Measurements from ENCODE around the gene HNRNPU.

The HNRNPU gene

GRCh38 chr1:244862699-244863490, 1.4 kb downstream of the HNRNPU start:
- DNase-seq (ENCODE audit: low spot score): peak; percentile 92

- DNase-seq (ENCODE audit: low spot score): peak; percentile 52
These were observed 2.0 kb downstream of the HNRNPU start for GRCh38 chr1:244862354-244862698.

- no peak for DNase-seq (ENCODE audit: low spot score)
These were observed 2.7 kb downstream of the HNRNPU start for GRCh38 chr1:244861683-244862082.

- DNase-seq (ENCODE audit: low spot score): no peak
These were observed 3.3 kb downstream of the HNRNPU start for GRCh38 chr1:244860914-244861610.

- DNase-seq (ENCODE audit: low spot score): no peak
These were observed 4.3 kb downstream of the HNRNPU start for GRCh38 chr1:244860078-244860477.

- no peak for DNase-seq (ENCODE audit: low spot score)
These were observed 6.0 kb downstream of the HNRNPU start for GRCh38 chr1:244858357-244858756.

- no peak for DNase-seq (ENCODE audit: low spot score)
These were observed 6.6 kb downstream of the HNRNPU start for GRCh38 chr1:244857761-244858160.

GRCh38 chr1:244854865-244855578, 9.3 kb downstream of the HNRNPU start:
- no peak for DNase-seq (ENCODE audit: low spot score)

- DNase-seq (ENCODE audit: low spot score): no peak
These were observed 10.2 kb downstream of the HNRNPU start for GRCh38 chr1:244854166-244854565.

GRCh38 chr1:244852694-244853093, 11.6 kb downstream of the HNRNPU start:
- DNase-seq (ENCODE audit: low spot score): no peak

- DNase-seq (ENCODE audit: low spot score): no peak
These were observed 12.7 kb downstream of the HNRNPU start for GRCh38 chr1:244851546-244852231.

GRCh38 chr1:244850896-244851295, 13.4 kb downstream of the HNRNPU start:
- DNase-seq (ENCODE audit: low spot score): no peak

GRCh38 chr1:244850099-244850852, 14.1 kb downstream of the HNRNPU start:
- DNase-seq (ENCODE audit: low spot score): no peak

- DNase-seq (ENCODE audit: low spot score): no peak
These were observed 15.0 kb downstream of the HNRNPU start for GRCh38 chr1:244849189-244849866.

- no peak for DNase-seq (ENCODE audit: low spot score)
These were observed 17.7 kb downstream of the HNRNPU start for GRCh38 chr1:244846653-244847052.

GRCh38 chr1:244844155-244845121, 19.9 kb downstream of the HNRNPU start:
- no peak for DNase-seq (ENCODE audit: low spot score)

GRCh38 chr1:244843148-244843978, 21.0 kb downstream of the HNRNPU start:
- no peak for DNase-seq (ENCODE audit: low spot score)

- no peak for DNase-seq (ENCODE audit: low spot score)
These were observed 22.9 kb downstream of the HNRNPU start for GRCh38 chr1:244841273-244841927.
